Activated effector memory CD4-positive, alpha-beta T cell treated with anti-CD3 and anti-CD28 coated beads, Interleukin-2, amount 50 U/mL, for 16 hours (primary cell): ENCODE measurements around the gene PTPRT.

Experiments
- DNase-seq: peaks from one replicate; pipeline ENCODE4 v3.0.0-alpha.2; 2020

The PTPRT gene

DNA sequence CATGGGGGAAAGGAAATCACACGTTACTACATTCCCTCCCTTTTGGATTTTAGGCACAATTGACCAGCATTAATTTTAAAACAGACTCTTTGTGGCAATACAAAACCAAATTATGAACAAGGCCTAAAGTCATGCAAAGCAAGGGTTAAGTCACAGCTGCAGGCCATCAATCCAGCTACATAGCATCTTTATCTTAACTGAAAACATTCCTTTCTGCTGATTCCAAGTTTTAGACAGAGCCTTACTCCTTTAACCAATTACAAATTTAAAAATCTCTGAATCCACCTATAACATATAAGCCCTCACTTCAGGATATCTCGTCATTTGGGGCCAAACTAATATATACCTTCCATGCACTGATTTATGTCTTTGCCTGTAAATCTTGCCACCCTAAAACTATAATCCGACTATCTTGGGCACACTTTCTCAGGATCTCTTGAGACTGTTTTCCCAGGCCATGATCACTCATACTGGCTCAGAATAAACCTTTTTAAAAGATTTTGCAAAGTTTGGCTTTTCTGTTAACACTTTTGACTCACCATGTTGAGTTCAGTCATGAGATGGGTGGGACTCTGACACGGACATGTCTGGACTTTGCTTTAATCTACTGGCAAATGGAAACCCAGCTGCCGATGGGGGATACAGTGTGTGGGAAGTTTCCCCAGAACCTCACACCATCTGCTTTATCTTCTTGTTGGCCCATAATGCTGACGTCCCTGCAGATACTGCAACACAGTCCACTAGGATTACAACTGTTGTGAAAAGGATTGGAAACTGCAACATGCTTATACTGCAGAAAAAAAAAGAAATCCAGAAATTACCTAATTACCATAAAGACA lies 757.0 kb downstream of the PTPRT start:
- no peak for DNase-seq

DNA sequence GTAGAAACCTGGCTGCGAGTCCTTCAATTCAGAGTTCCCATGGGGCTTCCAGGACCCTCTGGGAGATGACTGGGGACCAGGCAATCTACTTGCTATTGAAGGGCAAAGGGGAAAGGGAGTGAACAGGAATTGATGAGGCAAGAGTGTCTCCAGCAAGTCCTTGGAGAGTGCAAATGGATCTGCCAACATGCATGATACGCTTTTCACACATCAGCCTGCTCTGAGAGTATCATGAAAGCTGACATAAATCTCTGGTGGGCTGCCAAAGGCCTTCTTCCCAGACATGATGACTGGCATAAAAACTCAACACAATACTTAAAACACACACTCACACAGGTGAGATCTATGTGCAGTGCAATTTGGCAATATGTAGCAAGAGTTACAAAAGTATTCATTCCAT lies 759.1 kb downstream of the PTPRT start:
- no peak for DNase-seq

DNA sequence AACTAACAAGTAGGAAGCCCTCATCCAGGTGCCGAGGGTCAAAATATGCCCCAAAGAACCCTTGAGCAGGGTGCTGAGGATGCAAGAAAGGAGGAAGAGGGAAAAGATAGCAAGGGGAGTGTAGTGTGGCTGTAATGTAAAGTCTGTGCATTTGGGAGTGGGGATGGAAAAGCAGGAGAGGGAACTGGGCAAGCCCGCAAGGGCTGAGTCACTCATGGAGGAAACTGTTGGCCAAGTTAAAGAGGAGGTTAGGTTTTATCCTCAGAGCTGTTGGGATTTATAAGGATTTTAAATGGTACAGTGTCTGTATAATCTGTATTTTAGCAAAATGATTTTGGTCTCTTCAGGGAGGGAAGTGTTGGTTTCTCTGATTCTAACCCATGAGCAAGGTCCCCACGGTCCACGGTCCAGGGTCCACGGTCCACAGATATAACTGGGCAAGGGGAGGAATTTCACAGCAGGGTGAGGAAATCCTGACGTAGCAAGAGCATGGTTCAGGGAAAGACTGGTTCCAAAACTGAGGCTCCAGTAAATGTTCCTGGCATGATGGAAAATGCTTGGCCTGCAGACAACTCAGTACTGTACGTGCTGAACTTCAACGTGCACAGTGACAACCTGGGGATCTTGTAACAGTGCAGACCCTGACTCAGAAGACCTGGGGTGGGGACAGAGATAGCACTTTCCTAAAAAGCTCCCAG lies 759.8 kb downstream of the PTPRT start:
- DNase-seq: no peak

DNA sequence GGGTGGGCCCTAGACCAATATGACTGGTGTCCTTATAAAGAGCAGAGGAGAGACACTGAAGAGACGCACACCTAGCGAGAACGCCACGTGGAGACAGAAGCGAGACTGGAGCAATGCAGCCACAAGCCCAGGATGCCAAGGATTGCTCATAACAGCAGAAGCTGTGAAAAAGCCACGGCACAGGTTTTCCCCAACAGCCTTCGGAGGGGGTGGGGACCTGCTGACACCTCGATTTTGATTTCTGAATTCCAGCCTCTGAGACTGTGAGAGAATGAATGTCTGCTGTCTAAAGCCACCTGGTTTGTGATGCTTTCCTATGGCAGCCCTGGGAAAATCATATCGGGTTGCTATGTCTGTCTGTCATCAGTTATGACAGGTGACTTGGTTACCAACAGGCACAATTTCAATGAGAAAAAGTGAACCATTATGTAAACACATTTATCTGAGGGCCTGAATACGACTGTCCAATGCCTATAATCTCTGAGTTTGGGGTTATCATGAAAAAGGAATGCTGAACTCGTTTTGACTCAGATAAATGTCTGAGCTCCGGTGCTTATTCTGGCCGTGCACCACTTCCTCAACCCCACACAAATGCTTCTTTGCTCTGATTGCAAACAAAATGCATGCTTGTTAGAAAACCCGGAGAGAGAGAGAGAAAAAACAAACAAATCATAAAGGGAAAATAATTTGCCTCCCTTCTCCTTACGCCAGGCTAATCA lies 769.7 kb downstream of the PTPRT start:
- no peak for DNase-seq

DNA sequence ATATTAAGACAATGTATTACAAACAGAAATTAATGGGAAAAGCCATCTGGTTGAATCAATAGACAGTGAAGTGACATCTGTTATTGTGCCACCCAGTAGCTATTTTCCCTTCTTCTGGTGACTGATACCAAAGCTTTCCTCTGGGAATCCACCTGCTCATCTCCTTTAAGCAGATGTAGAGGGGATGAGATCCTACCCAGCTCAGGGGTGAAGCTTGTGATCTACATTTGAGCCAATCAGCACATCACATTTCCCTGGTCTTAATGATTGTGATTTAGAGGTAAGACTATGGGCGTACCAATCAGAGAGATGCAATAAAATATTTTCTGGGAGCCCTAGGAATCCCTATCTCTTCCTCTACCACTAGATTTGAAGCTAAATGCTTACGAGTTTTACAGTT lies 782.9 kb downstream of the PTPRT start:
- DNase-seq: no peak

DNA sequence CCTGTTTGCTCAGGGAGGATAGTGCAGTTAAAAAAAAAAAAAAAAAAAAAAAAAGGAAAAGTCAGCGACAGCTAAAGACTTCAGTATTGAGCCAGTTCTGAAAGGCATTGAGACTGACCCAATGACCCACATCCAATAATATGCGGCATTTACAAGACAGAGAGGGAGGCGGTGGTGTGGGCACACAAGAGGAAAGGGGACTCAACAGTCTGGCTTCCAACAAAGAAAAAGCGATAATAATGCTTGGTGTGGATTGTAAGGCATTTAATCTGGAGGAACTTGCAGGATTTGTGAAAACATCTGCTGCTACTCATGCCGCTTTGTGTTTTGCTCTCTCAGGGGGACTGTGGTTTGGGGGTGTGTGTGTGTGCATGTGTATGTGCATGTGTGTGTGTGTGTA lies 787.3 kb downstream of the PTPRT start:
- DNase-seq: no peak

DNA sequence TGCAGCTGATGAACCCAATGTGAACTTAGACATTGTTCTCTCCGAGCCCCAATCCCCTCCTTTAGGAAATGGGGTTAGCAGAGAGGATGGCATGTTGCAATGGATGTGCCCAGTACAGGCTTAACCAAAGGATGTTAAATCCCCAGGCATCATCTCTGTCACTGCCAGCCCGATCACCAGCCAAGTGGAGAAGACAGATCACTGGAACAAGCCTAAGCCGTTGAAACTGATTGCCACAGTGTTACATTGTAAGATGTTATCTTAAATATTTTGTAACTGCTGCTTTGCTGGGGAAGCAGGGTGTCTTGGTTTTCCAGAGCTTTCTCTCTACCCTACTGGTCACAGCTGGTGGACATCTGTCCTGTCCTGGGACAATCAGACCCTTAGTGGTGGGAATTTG lies 788.1 kb downstream of the PTPRT start:
- DNase-seq: no peak

DNA sequence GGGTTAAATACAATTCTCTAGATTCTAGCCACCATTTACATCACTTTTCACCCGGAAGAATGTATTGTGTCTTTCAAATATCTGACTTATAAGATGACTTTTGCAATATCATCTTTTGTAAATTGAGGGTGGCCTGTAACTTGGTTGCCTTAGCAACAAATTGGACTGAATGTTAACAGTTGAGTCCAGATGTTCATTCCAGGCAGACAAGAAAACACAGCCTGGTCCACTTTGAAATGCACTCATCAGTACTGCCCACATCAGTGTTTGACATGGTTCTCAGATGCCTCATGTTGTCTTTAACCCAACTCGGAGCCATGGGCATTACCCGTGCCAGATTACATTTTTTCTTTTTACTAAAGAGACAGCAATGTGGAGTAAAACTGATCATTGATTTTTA lies 789.9 kb downstream of the PTPRT start:
- no peak for DNase-seq

DNA sequence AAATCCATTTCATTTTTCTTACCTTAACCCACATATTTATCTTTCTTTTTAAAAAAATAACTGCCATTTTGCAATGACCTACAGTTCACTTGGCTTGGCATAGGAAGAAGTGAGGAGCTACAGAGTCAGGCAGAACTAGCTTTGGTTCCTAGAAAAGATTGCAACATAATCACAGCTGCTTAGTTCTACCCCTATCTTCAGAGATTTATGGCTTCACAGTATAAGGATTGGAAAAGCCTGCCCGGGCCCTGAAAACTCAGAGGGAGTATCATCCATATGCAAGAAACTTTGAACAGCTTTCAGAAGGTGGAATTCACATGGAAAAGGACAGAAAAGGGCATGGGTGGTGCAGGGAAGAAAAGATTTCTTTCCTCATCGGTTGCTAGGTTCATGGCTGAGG lies 797.3 kb downstream of the PTPRT start:
- no peak for DNase-seq

DNA sequence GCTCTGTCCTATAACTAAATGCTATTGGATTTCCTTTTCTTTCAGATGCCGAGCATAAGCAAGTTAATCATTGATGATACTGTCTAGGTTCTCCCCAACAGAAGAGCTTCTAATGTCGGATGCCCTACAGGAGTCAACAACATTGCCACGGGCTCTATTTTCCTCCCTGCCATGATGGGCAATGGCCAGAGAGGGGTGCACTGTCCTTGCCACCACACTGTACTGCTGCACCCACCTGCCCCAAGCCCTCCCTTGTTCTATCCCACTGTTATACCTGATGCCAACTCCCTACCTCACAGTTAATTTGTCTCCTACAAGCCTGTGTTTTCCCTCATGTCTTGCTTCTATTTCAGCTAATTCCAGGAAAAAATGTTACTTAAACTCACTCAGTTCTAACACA lies 797.9 kb downstream of the PTPRT start:
- no peak for DNase-seq

DNA sequence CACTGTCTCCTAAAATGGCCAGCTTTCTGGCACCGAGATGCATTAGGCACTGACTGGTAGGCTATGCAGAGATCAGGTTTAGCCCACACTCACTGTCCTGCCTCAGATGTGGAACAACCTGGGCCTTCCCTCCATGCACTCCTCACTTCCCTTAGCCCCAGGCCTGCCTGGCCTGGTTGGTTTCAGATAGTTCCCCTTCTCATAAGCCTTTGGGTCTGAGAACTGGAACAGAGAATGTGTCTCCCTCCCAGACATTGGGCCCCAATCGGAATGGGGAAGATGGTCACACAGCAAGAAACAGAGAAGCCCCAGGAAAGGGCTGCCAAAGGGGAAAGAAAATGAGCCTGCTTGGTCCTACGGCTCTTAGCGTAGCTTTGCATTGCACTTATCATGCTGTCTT lies 809.4 kb downstream of the PTPRT start:
- no peak for DNase-seq

DNA sequence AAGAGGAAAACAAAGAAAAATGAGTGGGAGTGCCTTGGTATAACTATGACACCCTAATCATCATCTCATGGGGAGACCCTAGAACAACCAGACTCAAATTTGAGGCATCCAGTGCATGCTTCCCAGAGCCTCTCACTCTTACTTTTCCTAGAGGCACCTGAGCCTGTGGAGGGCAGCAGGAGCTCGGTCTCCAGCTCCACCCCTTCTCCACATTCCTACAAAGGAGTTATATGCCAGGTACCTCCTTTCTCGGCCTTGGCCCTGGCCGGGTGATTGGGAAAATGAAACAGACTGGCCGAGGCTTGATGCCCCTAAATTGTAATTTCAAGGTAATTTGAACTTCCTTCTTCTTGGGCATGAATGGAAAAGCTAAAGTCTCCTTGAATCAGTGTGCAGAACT lies 810.3 kb downstream of the PTPRT start:
- no peak for DNase-seq

DNA sequence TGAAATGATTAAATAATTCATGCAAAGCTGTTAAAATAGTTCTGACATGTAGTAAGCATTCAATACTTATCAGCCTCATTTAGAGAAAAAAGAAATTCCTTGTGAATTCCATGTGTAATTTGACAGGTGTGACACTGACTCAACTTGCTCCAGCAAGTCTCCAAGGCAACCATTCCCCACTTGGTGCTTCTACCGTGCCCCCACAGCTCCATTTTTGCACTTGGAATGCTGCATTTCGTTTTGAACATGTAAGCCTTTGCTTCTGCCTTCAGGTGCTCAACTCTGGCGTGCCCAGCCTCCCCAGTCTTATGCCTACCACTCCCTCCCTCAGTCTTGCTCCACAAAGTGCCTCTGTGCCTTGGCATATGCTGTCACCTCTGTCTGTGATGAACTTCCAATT lies 810.9 kb downstream of the PTPRT start:
- no peak for DNase-seq

DNA sequence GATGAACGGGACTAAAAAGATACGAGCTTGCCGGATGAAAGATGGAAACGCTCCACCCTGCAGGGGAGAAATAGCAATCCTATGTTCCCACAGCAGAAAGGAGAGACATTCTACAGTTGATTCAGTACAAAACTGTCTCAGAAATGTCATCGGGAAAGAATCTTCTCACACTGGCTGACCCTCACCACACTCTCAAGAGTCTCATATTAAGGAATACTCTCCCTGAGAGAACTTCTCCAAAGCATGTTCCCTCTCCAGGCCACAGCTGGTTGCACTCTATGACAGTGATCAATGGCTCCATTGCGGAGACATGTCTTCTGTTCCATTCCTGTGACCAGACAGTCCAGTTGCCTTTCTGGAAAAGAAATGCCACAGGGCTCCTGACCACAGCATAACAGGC lies 813.6 kb downstream of the PTPRT start:
- no peak for DNase-seq

DNA sequence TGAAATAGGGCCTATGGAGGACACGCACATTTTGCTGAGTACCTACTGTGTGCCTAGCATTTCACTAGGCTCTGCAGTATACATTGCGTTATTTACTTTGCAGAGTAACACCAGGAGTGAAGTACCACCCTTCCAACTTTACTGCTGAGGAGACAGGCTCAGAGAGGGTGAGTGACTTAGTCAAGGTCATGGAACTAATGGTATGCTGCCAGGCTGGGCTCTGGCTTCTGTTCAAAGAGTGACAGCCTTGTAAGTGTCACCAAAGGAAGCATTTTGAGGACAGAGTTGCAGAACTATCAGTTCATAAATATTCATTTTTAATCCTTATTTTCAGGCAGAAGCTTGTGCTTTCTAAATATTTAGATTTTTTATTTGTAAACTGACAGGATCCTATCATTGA lies 816.7 kb downstream of the PTPRT start:
- DNase-seq: no peak

DNA sequence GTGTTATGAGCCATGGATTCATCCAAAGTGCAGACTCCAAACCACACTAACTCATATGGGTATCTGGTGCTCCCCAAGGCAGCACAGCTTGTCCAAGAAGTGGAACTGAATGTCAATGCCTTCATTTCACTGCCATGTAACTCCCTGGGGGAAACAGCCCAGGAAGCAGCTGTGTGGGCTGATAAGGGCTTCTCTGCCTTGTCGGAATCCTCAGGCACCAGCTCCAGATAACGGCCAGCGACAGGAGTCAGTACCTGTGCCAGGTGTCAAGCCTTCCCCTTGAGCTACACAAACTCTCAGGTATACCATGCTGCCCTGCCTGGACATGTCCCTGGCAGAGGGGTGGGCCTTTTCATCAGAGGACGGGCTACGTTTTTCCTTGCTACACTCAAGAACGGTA lies 819.6 kb downstream of the PTPRT start:
- DNase-seq: no peak

DNA sequence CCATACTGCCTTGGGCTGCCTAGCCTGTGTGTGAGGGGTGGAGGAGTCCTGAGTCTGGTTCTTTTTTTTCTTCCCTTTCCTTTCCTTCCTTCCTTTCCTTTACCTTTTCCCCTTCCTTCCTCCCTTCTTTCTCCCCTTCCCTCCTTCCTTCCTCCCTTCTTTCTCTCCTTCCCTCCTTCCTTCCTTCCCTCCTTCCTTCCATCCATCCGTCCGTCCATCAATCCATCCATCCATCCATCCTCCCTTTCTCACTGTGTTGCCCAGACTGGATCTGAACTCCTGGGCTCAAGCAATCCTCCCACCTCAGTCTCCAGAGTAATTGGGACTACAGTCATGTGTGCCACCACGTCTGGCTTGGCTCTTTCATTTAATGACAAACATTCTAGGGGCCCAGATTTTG lies 820.8 kb downstream of the PTPRT start:
- no peak for DNase-seq

DNA sequence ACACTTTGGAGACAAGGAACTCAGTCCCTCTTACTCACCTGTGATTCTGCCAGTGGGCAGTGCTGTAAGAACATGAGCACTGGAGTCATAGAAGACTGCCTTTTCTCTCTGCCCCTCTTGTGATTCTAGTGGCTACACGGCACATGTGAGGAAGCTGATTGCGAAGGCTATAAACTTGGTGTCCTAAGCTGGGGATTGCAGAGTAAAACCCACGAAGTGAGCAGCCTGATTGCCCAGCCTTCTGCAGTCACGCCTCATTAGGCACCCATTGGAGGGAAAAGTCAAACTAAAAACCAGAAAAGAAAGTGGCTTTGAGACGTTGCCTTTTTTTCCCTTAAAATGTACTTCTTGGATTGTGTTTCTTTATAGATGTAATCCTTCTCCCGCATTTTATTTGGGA lies 823.1 kb downstream of the PTPRT start:
- DNase-seq: no peak

DNA sequence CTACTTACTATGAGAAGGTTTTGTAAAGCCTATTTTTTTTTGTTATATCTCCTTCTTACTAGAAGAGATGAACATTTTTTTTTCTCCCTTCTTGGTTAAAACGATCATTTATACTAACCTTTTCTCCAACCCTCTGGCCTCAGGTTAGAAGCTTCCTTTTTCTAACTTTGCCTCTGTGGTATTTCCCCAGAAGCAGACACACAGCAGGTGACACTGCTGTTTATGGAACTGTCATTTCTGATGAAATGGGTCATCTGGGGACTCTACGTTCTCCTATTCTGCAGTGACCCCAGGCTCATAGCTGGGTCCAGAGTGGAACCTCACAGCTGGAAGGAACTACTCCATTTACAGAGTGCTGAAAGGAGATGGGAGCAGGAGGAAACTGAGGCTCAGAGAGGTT lies 825.3 kb downstream of the PTPRT start:
- DNase-seq: no peak

DNA sequence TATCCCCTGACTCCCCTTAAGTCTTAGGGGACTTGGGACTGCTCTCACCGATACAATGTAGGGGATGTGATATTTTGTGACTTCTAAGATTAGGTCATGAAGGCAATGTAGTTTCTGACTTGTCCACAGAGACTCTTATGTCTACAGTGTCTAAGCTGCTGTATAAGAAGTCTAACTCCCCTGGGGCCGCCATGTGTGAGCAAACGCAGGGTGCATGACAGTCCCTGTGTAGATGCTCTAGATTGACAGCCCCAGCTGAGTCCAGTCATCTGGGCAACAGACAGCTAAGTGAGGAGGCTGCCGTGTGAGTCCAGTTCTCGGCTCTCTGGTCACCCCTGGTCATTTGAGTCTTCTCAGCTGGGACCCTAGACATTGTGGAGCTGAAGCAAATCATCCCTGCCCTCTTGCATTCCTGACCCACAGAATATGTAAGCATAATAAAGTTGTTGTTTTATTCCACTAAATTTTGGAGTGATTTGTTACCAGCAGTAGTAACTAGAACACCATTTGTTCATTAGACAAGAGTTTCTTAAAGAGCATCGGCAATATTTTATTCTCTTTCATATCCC lies 828.2 kb downstream of the PTPRT start:
- no peak for DNase-seq

DNA sequence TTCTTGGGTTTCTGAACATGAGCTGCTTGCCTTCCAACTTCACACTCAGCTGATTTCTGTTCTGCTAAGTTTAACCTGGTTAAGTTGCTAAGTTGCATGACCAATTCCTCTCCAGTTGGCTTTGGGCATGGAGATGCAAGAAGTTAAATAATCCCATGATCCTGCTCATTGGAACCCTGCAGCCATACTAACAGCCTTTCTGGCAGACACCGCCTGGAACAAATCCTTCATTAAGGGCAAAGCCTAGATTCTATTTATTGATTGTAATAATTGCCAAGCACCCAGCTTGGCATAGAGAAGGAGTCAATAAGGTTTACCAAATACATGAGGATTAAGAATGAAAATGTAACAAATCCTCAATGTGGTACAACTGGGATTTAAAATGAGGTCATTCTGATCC lies 829.1 kb downstream of the PTPRT start:
- DNase-seq: no peak

DNA sequence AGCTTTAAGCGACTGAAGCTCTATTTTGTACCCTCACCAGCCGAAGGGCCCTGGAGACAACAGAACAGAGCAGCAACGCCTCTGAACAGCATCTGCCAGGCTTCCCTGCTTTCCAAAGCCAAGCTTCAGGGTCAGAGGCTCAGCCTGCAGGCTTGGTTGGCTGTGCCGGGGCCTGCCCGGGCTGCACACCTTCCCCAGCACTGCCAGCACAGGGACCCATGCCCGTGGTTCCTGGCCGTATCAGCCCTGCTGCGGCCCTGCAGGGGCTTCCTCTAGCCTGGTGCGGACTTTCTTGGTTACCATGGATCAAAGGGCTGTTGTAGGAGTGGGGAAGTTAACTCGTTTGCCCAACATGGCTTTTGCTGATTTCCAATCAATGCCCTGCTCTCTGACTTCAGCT lies 830.1 kb downstream of the PTPRT start:
- DNase-seq: no peak

DNA sequence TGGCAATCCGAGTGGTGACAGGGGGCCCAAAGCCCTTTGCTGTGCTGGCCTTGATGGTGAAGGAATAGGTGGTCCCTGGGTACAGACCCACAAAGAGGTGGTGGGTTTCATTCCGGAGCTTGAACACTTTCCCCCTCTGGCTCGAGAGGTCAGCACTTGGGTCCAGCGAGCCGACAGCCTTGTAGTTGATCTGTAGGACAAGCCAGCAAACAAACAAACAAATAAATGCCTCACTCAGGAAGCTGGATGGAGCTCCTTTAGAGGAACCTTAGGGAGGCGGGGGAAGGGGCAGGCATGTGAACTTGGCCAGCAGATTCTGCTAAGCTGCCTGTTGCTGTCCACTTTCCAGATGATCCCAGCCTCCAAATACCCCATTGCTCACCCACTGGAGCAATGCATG lies 837.6 kb downstream of the PTPRT start:
- DNase-seq: no peak

DNA sequence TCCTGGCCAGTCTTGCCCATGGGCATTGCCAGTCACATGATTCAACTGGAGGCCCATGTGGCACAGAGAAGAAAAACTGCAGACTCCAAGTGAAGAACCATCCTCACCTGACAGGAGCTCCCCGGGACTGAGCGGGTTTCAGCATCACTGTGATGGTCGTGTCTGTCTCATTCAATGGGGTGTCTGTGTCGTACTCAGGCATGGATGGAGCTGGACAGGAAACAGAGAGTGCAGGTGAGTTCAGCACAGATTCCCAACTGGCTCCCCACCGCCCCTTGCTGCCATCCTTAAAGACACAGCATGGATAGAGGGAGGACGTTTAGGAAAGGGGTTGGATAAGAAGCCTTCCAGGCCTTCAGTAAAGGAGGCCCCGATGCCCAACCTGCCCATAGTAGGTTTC lies 839.2 kb downstream of the PTPRT start:
- no peak for DNase-seq
